Measurements from ENCODE around the gene SPOCK3. TPM values are rescaled to one million over a fixed set of nuclear protein-coding genes. Genes with fewer than 3 reads are reported as not detected.

SPOCK3 gene
- total and polyA plus RNA-seq, 2 of the 13 experiments (the other 11 are each of a cell fraction or from before 2014, with no cell fraction given), result not detected

DNA sequence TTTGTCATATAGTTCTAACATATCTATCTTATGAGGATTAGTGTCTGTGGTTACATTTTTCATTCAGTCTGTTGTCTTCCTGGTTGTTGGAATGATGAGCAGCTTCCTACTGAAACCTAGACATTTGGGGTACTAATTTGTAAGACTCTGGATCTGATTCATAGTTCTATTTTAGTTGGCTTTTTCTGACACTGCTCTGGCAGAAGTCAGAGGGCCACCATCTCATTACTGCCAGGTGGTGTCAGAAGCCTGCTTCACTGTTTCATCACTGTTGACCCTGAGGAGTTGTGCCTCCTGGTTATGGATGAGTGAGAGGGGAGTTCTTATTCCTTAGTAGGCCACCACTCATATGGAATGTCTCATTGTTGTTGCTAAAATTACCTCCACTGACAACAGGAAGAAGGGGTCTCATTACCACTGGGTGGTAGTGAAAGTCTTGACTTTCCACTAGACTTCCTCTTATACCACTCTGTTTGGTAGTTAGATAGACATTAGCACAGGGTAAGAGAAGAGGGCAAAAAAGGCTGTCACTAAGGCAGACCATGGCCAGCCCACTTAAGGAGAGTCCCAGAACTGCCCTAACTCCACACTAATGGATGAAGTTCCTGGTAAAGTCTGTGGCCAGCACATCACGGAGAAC is 395.2 kb downstream of the SPOCK3 start:
- CTCF ChIA-PET (ENCODE audit: low intra/inter-chr PET ratio, low total read pairs), result no interaction called here
- no peak for FAIRE-seq
- no peak for ATAC-seq
- Histone ChIP-seq H3K9me3 (ENCODE audit: low read length) (no peaks in the 10 kb centered on the region), H3K27ac (ENCODE audit: extremely low read length, insufficient read depth, low read length) (no peak overlapping the region), H3K27me3 (ENCODE audit: control insufficient read depth in 1 of 2, insufficient read depth in 2 of 2, low read length in 2 of 2) (no peaks in the 10 kb centered on the region), H3K79me2 (ENCODE audit: insufficient read depth, low read length) (no peaks in the 10 kb centered on the region), H3K4me3 (replicated peaks in 1 of 3; ENCODE audit: insufficient read depth in 1 of 3, low read depth in 2 of 3, low read length in 3 of 3) (no peak overlapping the region), H4K20me1 (ENCODE audit: insufficient read depth, low read length) (no peaks in the 10 kb centered on the region), H3K4me2 (ENCODE audit: low read depth, low read length) (no peak overlapping the region), H3K9ac (ENCODE audit: insufficient read depth, low read depth, low read length) (no peak overlapping the region), H3K36me3 (replicated peaks in 1 of 2; ENCODE audit: control insufficient read depth in 1 of 2, insufficient read depth in 2 of 2, low read length in 2 of 2) (no peaks in the 10 kb centered on the region), H2AFZ (ENCODE audit: low read length) (no peak overlapping the region), H3K4me1 (ENCODE audit: insufficient read depth, low read length) (no peaks in the 10 kb centered on the region)
- in situ Hi-C loops (cut with HindIII; ENCODE audit: extremely low pct_ligation_motif_present, low pct_unique_long_range_greater_than_20kb) (no loop called here), intact Hi-C loops (cut with micrococcal nuclease; ENCODE audit: unreplicated experiment) (no loop called here)
- BruUV-seq (replicated peaks), result no TSS peak
- POLR2A ChIA-PET, result no interaction called here
- DNase-seq (ENCODE audit: low spot score), result no peak
- 50% methylated on average over 1 of the region's 1 CpG for WGBS (ENCODE audit: low lambda C conversion rate)
- TF ChIP-seq RAD21 (CRISPR knock-in tag; IDR thresholded peaks at IDR 0.05) (no peak), KAT2B (IDR thresholded peaks at IDR 0.05; ENCODE audit: borderline replicate concordance, low read depth, low read length) (no peak), ZNF768 (CRISPR knock-in tag; IDR thresholded peaks at IDR 0.05) (no peak), JARID2 (CRISPR knock-in tag; IDR thresholded peaks at IDR 0.05; ENCODE audit: insufficient replicate concordance) (no peak), REL (CRISPR knock-in tag; conservative IDR thresholded peaks at IDR 0.05) (no peak), TGIF2 (CRISPR knock-in tag; IDR thresholded peaks at IDR 0.05) (no peak), ZNF530 (CRISPR knock-in tag; IDR thresholded peaks at IDR 0.05; ENCODE audit: low read depth) (no peak), HNRNPL (IDR thresholded peaks at IDR 0.05; ENCODE audit: low read depth, low read length) (no peak), ZBTB1 (CRISPR knock-in tag; IDR thresholded peaks at IDR 0.05; ENCODE audit: borderline replicate concordance) (no peak), ZMYM4 (CRISPR knock-in tag; IDR thresholded peaks at IDR 0.05) (no peak), XRCC5 (optimal IDR thresholded peaks at IDR 0.05; ENCODE audit: low read length) (no peak), FOSL2 (CRISPR knock-in tag; IDR thresholded peaks at IDR 0.05) (no peak), ZNF556 (CRISPR knock-in tag; IDR thresholded peaks at IDR 0.05; ENCODE audit: borderline replicate concordance) (no peak), BORCS8-MEF2B (CRISPR knock-in tag; IDR thresholded peaks at IDR 0.05) (no peak), ZNF75D (CRISPR knock-in tag; IDR thresholded peaks at IDR 0.05; ENCODE audit: borderline replicate concordance) (no peak)
- TF ChIP-seq, protein P1, sequence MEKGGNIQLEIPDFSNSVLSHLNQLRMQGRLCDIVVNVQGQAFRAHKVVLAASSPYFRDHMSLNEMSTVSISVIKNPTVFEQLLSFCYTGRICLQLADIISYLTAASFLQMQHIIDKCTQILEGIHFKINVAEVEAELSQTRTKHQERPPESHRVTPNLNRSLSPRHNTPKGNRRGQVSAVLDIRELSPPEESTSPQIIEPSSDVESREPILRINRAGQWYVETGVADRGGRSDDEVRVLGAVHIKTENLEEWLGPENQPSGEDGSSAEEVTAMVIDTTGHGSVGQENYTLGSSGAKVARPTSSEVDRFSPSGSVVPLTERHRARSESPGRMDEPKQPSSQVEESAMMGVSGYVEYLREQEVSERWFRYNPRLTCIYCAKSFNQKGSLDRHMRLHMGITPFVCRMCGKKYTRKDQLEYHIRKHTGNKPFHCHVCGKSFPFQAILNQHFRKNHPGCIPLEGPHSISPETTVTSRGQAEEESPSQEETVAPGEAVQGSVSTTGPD (CRISPR knock-in tag; IDR thresholded peaks at IDR 0.05), result no peak
- TF ChIP-seq, protein P2, sequence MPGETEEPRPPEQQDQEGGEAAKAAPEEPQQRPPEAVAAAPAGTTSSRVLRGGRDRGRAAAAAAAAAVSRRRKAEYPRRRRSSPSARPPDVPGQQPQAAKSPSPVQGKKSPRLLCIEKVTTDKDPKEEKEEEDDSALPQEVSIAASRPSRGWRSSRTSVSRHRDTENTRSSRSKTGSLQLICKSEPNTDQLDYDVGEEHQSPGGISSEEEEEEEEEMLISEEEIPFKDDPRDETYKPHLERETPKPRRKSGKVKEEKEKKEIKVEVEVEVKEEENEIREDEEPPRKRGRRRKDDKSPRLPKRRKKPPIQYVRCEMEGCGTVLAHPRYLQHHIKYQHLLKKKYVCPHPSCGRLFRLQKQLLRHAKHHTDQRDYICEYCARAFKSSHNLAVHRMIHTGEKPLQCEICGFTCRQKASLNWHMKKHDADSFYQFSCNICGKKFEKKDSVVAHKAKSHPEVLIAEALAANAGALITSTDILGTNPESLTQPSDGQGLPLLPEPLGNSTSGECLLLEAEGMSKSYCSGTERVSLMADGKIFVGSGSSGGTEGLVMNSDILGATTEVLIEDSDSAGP (CRISPR knock-in tag; IDR thresholded peaks at IDR 0.05; ENCODE audit: borderline replicate concordance), result no peak
- TF ChIP-seq, protein P3, sequence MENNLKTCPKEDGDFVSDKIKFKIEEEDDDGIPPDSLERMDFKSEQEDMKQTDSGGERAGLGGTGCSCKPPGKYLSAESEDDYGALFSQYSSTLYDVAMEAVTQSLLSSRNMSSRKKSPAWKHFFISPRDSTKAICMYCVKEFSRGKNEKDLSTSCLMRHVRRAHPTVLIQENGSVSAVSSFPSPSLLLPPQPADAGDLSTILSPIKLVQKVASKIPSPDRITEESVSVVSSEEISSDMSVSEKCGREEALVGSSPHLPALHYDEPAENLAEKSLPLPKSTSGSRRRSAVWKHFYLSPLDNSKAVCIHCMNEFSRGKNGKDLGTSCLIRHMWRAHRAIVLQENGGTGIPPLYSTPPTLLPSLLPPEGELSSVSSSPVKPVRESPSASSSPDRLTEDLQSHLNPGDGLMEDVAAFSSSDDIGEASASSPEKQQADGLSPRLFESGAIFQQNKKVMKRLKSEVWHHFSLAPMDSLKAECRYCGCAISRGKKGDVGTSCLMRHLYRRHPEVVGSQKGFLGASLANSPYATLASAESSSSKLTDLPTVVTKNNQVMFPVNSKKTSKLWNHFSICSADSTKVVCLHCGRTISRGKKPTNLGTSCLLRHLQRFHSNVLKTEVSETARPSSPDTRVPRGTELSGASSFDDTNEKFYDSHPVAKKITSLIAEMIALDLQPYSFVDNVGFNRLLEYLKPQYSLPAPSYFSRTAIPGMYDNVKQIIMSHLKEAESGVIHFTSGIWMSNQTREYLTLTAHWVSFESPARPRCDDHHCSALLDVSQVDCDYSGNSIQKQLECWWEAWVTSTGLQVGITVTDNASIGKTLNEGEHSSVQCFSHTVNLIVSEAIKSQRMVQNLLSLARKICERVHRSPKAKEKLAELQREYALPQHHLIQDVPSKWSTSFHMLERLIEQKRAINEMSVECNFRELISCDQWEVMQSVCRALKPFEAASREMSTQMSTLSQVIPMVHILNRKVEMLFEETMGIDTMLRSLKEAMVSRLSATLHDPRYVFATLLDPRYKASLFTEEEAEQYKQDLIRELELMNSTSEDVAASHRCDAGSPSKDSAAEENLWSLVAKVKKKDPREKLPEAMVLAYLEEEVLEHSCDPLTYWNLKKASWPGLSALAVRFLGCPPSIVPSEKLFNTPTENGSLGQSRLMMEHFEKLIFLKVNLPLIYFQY (CRISPR knock-in tag; IDR thresholded peaks at IDR 0.05; ENCODE audit: borderline replicate concordance), result no peak
